Measurements from ENCODE around the gene CLDN15.
"Not testable (repeated sequence)": the region's sequence is repeated elsewhere in the genome, so short reads cannot be mapped to it uniquely, and the experiment has no call there.

- TF ChIP-seq, protein P1, sequence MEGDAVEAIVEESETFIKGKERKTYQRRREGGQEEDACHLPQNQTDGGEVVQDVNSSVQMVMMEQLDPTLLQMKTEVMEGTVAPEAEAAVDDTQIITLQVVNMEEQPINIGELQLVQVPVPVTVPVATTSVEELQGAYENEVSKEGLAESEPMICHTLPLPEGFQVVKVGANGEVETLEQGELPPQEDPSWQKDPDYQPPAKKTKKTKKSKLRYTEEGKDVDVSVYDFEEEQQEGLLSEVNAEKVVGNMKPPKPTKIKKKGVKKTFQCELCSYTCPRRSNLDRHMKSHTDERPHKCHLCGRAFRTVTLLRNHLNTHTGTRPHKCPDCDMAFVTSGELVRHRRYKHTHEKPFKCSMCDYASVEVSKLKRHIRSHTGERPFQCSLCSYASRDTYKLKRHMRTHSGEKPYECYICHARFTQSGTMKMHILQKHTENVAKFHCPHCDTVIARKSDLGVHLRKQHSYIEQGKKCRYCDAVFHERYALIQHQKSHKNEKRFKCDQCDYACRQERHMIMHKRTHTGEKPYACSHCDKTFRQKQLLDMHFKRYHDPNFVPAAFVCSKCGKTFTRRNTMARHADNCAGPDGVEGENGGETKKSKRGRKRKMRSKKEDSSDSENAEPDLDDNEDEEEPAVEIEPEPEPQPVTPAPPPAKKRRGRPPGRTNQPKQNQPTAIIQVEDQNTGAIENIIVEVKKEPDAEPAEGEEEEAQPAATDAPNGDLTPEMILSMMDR (IDR thresholded peaks at IDR 0.05), result not testable (repeated sequence)
- TF ChIP-seq POLR2A (IDR thresholded peaks at IDR 0.05), result not testable (repeated sequence)
These were observed 26.6 kb upstream of the CLDN15 start for GRCh38 chr7:101264102-101264706.
